Activated naive CD8-positive, alpha-beta T cell treated with anti-CD3 and anti-CD28 coated beads, Interleukin-2, amount 10 ng/mL, durations not matched to agents 7 days and 5 days (primary cell): ENCODE results near the gene HNF4A. TPM values are rescaled to one million over a fixed set of nuclear protein-coding genes. Genes with fewer than 3 reads are reported as not detected.

Source experiments
- ATAC-seq: fragments of 150-1000 bp; cut with Tn5 transposase; one replicate; pipeline ENCODE4 v1.10.0; 2021; ENCODE audit warnings: low read depth, moderate library complexity
- POLR2A ChIA-PET: fragments of 350-600 bp; sonication (Branson Sonifier 250); formaldehyde crosslinking; loops from one replicate; lab custom pipeline; 2021; ENCODE audit warnings: antibody characterized with exemption; lab: Charles Lee
- DNase-seq: peaks from one replicate; pipeline ENCODE4 v3.0.0; 2021
- H3K27ac Mint-ChIP-seq: one replicate; pipeline ENCODE4 v1.8.0; 2022; ENCODE audit warnings: mild to moderate bottlenecking, mixed read lengths
- H3K27me3 Mint-ChIP-seq: one replicate; pipeline ENCODE4 v1.8.0; 2022; ENCODE audit warnings: mild to moderate bottlenecking, moderate library complexity, mixed read lengths
- H3K36me3 Mint-ChIP-seq: one replicate; pipeline ENCODE4 v1.8.0; 2021; ENCODE audit warnings: mild to moderate bottlenecking, mixed read lengths
- H3K4me1 Mint-ChIP-seq: one replicate; pipeline ENCODE4 v1.8.0; 2021; ENCODE audit warnings: mixed read lengths
- H3K4me3 Mint-ChIP-seq: one replicate; pipeline ENCODE4 v1.8.0; 2022; ENCODE audit warnings: mild to moderate bottlenecking, moderate library complexity, mixed read lengths
- H3K9me3 Mint-ChIP-seq: one replicate; pipeline ENCODE4 v1.8.0; 2021; ENCODE audit warnings: mixed read lengths
- total RNA-seq, 2 experiments: library from RNA; stranded (reverse); gene quantifications; one replicate each; pipeline ENCODE4 v1.2.3, GENCODE V29; 2021

Gene HNF4A
- total RNA-seq, 2 experiments from 2014 or later, result not detected

DNA sequence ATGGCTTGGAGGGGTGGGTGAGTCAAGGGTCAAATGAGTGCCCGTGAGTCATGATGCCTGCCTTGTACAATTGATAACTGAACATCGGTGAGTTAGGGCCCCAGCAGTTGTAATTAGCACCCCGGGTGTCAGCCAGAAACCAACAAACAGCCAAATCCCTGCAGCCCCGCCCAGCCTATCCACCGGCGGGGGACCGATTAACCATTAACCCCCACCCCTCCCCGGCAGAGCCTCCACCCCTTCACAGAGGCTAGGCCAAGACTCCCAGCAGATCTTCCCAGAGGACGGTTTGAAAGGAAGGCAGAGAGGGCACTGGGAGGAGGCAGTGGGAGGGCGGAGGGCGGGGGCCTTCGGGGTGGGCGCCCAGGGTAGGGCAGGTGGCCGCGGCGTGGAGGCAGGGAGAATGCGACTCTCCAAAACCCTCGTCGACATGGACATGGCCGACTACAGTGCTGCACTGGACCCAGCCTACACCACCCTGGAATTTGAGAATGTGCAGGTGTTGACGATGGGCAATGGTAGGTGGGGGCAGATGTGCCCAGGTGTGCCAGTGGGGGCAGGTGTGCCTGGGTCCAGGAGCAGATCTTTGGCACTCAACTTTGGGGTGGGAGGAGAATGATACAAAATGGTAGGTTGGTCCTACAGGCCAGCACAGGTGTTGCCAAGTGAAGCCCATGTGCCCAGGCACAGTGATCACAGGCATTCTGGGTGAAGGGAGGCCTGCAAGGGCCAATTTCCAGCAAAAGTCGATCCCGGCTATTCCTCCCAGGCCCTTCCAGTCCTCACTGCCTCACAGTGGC lies 45.7 kb downstream of the HNF4A start:
- peaks cover 3% of the 10 kb centered on the region for H3K9me3 Mint-ChIP-seq
- no peak overlapping the region for H3K27ac Mint-ChIP-seq
- no peaks in the 10 kb centered on the region for H3K36me3 Mint-ChIP-seq
- no peak overlapping the region for H3K4me3 Mint-ChIP-seq
- peaks cover 2% of the 10 kb centered on the region for H3K27me3 Mint-ChIP-seq
- POLR2A ChIA-PET, result no interaction called here
- ATAC-seq (no peak), DNase-seq (no peak)
- H3K4me1 Mint-ChIP-seq, result no peaks in the 10 kb centered on the region

DNA sequence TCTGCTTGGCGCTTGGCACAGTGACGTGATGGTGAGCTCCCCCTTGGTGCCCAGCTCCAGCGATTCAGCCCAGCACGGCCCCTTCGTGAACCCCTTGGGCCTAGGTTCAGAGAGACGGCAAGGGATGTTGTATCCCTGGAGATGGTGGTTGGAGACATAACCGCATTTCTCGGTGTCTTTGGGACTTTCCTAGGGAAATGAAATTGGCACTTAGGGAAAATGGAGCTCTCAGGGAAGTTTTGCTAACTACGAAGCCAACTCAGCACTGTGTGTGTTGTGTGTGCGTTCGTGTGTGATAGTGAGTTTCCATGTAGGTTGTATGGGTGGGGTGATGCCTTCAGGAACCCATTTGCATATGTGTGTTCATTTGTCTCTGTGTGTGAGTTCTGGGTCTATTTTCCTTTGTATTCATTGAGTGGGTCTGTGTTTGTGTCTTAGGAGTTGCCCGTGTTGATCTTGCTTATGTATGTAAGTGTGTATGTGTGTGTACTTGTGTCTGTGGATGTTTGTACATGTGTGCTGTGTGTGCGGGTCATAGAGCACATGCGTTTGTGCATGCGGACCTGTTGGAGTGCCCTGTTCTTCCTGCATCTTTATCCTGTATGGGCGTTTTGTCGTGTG lies 46.4 kb downstream of the HNF4A start:
- no peaks in the 10 kb centered on the region for H3K4me1 Mint-ChIP-seq
- H3K27ac Mint-ChIP-seq, result no peak overlapping the region
- H3K27me3 Mint-ChIP-seq, result peaks cover 2% of the 10 kb centered on the region
- no peak for ATAC-seq
- no peak overlapping the region for H3K4me3 Mint-ChIP-seq
- no peak for DNase-seq
- H3K36me3 Mint-ChIP-seq, result no peaks in the 10 kb centered on the region
- POLR2A ChIA-PET, result no interaction called here
- H3K9me3 Mint-ChIP-seq, result peaks cover 3% of the 10 kb centered on the region

DNA sequence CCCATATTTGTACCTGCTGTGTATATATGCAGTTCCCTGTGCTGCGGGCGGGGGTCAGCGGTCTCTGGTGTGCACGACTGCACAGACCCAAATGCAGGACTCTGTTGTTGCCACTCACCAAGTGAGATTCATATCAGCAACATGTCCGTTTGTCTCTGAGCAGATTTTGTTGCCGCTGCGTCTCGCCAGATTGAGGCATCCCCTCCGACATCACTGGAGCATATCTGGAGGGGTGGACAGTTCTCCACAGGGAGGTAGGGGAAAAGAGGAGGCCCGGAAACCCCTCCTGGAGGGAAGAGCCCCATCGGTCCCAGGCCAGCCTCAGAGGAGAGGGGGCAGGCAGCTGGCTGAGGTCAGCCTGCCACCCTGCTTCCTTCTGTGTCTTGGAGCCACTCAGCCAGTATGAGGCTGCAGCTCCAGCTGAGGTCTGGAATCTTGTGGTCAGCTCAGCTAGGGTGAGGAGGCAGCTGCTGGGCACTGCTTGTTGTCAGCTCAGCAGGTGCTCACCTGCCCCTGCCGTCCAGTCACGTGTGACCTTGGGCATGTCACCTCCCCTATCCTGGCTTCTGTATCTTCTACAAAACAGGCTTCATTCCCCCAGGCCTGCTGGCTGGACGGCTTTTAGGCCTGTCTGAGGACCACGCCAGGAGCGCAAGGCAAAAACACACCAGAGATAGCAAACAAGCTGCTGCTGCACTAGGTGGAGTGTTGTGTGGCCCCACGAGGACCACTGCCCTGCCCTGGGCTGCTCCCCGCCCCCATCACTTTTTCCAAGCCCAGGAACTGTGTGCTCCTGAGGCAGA lies 47.1 kb downstream of the HNF4A start:
- H3K4me3 Mint-ChIP-seq, result no peak overlapping the region
- DNase-seq (no peak), ATAC-seq (no peak)
- POLR2A ChIA-PET, result no interaction called here
- peaks cover 3% of the 10 kb centered on the region for H3K9me3 Mint-ChIP-seq
- no peaks in the 10 kb centered on the region for H3K4me1 Mint-ChIP-seq
- H3K27me3 Mint-ChIP-seq, result peaks cover 2% of the 10 kb centered on the region
- H3K27ac Mint-ChIP-seq, result no peak overlapping the region
- H3K36me3 Mint-ChIP-seq, result no peaks in the 10 kb centered on the region

DNA sequence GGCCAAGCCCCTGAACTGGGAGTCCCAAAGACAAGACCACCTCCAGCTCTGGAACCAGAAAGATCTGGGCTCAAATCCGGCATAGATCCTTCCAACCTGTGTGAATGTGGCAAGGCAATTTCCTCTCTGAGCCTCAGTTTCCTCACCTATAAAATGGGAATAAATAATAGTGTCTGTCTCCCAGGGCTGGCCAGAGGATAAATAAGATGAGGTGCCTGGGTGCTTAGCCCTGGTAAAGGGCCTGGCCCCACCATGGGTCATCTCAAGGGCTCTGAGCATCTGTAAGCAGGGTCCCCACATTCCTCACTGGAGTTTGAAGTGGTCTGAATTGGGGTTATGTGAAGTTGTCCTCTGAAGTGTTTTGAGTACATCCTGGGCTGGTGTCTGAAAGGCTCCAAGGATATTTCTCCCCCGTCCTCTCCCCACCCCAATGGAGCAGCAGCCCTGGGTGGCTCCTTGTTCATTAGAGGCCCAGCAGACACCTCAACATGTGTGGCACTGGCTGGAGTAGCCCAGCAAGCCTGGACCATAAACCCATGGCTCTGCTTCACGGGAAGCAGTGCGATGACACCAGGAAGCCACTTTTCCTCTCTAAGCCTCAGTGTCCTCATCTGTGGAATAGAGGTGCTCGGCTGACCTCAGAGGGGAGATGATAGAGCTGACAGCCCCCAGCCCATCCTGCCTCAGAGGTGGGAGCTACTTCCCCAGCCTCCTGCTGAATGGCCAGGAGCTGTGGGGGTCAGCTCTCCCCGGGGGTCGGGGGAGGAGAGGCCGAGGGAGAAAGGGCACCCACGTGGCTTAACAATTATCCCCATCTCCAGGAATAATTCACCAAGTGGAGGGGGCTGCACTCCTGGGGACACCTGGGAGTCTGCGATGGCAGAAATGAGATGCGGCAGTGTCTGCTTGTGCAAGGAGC lies 48.0 kb downstream of the HNF4A start:
- H3K36me3 Mint-ChIP-seq, result no peaks in the 10 kb centered on the region
- POLR2A ChIA-PET, result no interaction called here
- no peak for ATAC-seq
- H3K4me3 Mint-ChIP-seq, result no peak overlapping the region
- H3K27me3 Mint-ChIP-seq, result peaks cover 2% of the 10 kb centered on the region
- peaks cover 3% of the 10 kb centered on the region for H3K9me3 Mint-ChIP-seq
- H3K27ac Mint-ChIP-seq, result no peak overlapping the region
- H3K4me1 Mint-ChIP-seq, result no peaks in the 10 kb centered on the region
- no peak for DNase-seq

DNA sequence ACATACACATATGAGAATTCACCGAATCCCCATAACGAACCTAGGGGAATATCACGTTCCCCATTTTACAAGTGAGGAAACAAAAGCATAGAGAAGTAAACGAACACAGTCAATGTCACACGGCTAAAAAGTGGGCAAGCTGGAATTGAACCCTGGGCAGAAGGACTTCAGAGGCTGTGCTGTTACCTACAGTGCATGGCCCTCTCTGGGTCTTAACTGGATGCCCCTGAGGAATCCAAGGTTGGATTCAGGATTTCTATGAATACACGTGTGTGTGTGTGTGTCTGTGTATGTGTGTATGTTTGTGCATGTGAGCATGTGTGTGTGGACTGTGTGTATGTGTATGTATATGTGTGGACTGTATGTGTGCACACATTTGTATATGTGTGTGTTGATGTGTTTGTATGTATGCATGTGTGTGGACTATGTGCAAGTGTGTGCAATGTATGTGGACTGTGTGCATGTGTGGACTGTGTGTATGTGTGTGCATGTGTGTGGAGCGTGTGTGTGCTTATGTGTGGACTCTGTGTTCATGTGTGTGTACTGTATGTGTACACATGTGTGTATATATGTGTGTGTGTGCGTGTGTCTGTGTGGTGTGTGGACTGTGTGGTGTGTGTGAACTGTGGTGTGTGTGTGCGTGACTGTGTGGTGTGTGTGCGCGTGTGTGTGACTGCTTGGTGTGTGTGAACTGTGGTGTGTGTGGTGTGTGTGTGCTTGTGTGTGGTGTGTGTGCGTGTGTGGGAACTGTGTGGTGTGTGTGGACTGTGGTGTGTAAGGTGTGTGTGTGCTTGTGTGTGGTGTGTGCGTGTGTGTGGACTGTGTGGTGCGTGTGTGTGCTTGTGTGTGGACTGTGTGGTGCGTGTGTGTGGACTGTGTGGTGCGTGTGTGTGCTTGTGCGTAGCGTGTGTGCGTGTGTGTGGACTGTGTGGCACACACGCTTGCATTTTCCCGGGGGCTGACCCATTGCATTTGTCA lies 49.0 kb downstream of the HNF4A start:
- peaks cover 3% of the 10 kb centered on the region for H3K9me3 Mint-ChIP-seq
- POLR2A ChIA-PET, result no interaction called here
- H3K27me3 Mint-ChIP-seq, result peaks cover 2% of the 10 kb centered on the region
- H3K4me3 Mint-ChIP-seq, result no peak overlapping the region
- no peak for DNase-seq
- H3K36me3 Mint-ChIP-seq, result no peaks in the 10 kb centered on the region
- no peak for ATAC-seq
- H3K27ac Mint-ChIP-seq, result no peak overlapping the region
- H3K4me1 Mint-ChIP-seq, result no peaks in the 10 kb centered on the region

DNA sequence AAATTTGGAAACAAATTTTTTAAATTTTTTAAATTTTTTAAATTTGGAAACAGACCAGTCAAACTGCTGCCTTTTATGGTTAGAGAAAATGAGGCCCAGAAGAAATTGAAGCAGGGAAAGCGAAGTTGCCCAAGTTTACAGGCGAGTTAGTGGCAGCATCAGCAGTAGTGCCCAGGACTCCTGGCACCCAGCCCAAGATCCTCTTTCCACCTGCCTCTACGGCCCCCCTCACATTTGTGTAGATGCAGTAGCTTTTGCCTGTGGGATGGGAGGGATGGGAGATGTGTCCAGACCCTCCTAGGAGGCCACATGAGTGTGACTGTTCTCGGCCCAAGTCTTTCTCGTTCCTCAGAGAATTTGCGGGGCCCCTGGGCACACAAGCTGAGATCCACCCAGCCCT lies 49.8 kb downstream of the HNF4A start:
- no peak overlapping the region for H3K4me3 Mint-ChIP-seq

DNA sequence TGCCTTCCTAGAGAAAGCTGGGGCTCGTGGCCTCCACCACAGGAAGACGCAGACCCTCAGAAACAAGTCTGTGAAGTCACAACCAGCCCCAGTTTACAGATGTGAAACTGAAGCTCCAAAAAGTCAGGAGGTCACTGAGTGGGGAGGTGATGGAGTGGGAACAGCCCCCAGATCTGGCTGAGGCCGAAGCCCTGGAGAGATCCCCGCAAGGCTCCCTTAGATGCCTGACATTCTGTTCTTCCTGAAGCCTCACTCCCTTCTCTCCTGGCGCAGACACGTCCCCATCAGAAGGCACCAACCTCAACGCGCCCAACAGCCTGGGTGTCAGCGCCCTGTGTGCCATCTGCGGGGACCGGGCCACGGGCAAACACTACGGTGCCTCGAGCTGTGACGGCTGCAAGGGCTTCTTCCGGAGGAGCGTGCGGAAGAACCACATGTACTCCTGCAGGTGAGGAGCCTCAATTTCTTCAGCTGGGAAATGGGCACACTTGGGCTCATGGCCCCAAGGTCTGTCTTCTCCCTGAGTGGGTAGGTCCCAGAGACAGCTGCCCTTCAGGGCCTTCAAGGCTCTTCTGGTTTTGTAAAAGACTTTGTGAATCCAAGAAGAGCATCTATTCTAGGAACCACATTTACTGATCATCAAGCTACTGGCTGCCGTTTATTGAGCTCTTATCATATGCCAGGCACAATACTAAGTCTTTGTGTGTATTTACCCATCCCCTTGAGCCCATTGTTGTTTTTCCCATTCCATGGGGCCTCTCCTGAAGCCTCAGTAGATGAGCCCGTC lies 50.5 kb downstream of the HNF4A start:
- peaks cover 3% of the 10 kb centered on the region for H3K9me3 Mint-ChIP-seq
- no peaks in the 10 kb centered on the region for H3K4me1 Mint-ChIP-seq
- ATAC-seq (no peak), DNase-seq (no peak)
- peaks cover 2% of the 10 kb centered on the region for H3K27me3 Mint-ChIP-seq
- no peaks in the 10 kb centered on the region for H3K36me3 Mint-ChIP-seq
- H3K4me3 Mint-ChIP-seq, result no peak overlapping the region
- POLR2A ChIA-PET, result no interaction called here
- H3K27ac Mint-ChIP-seq, result no peak overlapping the region

More for the DNA sequence above, 49.8 kb downstream of the HNF4A start:
- no peaks in the 10 kb centered on the region for H3K4me1 Mint-ChIP-seq
- H3K9me3 Mint-ChIP-seq, result peaks cover 3% of the 10 kb centered on the region
- no peak for DNase-seq
- H3K27ac Mint-ChIP-seq, result no peak overlapping the region
- POLR2A ChIA-PET, result no interaction called here
- peaks cover 2% of the 10 kb centered on the region for H3K27me3 Mint-ChIP-seq
- ATAC-seq, result no peak
- H3K36me3 Mint-ChIP-seq, result no peaks in the 10 kb centered on the region

DNA sequence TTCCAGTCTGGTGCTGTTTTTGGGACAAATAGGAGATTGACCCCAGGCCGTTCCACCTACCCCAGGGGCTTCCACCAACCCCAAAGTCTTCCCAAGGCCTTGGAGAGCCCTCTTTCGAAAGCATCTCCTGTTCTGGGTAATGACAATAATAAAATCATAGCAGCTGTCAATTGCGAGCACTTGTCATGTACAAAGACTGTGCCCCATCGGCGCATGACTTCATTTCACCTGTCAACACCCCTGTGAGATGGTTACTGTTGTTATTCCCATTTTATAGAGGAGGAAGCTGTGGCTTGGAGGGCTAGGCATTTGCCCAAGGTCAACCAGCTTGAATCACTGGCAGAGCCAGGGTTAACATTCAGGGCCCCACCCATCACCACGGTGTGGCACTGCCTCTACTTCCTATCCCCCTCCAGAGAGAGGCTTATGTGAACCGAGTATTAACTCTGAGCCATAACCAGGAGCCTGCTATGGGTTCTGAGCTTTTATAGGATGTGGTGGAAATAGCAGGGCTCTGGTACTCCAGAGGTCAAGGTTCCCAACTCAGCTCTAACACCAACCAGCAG lies 51.2 kb downstream of the HNF4A start:
- Mint-ChIP-seq H3K27ac (no peak overlapping the region), H3K4me1 (no peaks in the 10 kb centered on the region), H3K27me3 (no peaks in the 10 kb centered on the region), H3K9me3 (peaks cover 3% of the 10 kb centered on the region), H3K36me3 (no peaks in the 10 kb centered on the region), H3K4me3 (no peak overlapping the region)
- DNase-seq (no peak), ATAC-seq (no peak)
- POLR2A ChIA-PET, result no interaction called here

DNA sequence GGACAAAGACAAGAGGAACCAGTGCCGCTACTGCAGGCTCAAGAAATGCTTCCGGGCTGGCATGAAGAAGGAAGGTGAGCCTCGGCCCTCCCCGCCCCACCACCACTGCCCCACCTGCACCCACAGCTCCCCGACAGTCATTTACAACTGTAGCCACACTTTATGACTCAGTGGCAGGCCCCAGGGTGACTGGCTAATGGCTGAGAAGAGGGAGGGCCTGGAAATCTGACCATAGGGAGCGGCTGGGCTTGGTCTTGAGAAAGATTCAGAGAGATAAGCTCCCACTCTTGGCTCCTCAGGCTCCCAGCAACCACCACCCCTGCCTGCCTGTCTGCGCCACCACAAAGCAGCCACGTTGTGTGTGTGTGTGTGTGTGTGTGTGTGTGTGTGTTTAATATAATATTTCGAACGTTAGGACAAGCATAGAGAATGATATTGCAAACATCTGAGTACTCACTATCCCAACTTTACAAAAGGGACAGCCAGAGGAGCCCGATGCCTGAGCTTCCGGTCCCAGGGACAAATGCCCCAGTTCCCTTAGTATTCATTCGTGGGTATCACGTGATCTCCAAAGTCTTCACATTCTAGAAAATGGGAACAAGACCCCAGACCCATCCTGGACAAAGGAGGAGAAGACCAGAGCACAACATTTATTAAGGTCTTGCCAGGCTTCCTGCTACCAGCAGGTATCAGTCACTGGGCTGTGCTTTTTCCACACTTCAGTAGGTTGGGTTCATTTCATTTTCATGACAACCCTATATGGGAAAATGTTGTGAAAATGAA lies 52.1 kb downstream of the HNF4A start:
- DNase-seq, result no peak
- Mint-ChIP-seq H3K4me1 (peaks cover 4% of the 10 kb centered on the region), H3K27me3 (peaks cover 2% of the 10 kb centered on the region), H3K27ac (no peak overlapping the region), H3K9me3 (peaks cover 3% of the 10 kb centered on the region), H3K4me3 (no peak overlapping the region), H3K36me3 (no peaks in the 10 kb centered on the region)
- POLR2A ChIA-PET, result no interaction called here
- no peak for ATAC-seq

DNA sequence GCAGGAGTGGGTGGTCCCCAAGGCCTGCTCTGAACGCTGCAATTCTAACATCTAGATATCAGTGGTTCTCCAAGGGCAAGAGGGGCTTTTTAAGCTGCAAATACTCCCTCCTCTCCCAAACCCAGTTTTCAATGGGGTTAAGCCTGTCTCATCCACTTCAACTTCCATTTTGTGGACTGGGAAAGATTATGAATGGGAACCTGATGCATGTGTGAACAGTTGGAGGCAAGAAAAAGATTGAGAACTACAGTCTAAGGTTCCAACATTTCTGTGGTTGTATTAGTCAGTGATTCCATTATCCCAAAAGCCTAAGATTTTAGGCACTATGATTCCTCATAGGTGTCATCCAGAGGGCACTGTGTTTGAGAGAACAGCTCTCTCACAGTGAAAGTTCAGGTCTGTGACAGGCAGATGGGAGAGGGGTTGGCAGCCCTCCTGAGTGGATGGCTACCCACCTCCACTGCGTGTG lies 53.7 kb downstream of the HNF4A start:
- Mint-ChIP-seq H3K4me1 (peaks cover 4% of the 10 kb centered on the region), H3K27me3 (peaks cover 2% of the 10 kb centered on the region), H3K27ac (no peak overlapping the region), H3K9me3 (peaks cover 3% of the 10 kb centered on the region), H3K4me3 (no peak overlapping the region), H3K36me3 (no peaks in the 10 kb centered on the region)
- ATAC-seq (no peak), DNase-seq (no peak)
- POLR2A ChIA-PET, result no interaction called here

DNA sequence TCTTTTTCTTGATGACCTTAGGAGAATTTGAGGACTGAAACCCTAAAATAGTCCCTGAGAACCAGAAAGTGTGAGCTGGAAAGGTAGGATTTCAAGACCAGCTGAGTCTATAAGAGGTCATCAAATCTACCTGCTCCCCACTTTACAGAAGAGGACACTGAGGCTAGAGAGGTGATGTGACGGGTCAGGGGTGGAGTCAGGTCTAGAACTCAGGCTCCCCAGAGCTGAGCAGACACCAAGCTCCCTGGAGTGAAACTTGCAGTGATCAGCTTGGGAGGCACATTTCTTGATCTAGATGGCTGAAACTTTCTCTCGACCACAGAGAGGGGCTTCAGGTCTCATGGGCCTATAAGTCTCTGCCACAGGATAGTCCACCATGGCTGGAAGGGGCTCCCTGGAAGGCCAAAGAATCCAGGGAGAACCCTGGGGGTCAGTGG lies 55.1 kb downstream of the HNF4A start:
- Mint-ChIP-seq H3K9me3 (no peaks in the 10 kb centered on the region), H3K36me3 (no peaks in the 10 kb centered on the region), H3K27ac (no peak overlapping the region), H3K4me1 (peaks cover 4% of the 10 kb centered on the region), H3K4me3 (no peak overlapping the region), H3K27me3 (peaks cover 2% of the 10 kb centered on the region)
- POLR2A ChIA-PET, result no interaction called here
- DNase-seq (no peak), ATAC-seq (no peak)
